OCI-M2 (cell line): ENCODE data around the gene GPR42.
"Not testable (repeated sequence)": the region's sequence is repeated elsewhere in the genome, so short reads cannot be mapped to it uniquely, and the experiment has no call there.

Source experiments
- DNase-seq: peaks from one replicate; lab custom pipeline; 2025; ENCODE audit not compliant: unreplicated experiment; lab: John Stamatoyannopoulos, UW

Gene GPR42

DNA sequence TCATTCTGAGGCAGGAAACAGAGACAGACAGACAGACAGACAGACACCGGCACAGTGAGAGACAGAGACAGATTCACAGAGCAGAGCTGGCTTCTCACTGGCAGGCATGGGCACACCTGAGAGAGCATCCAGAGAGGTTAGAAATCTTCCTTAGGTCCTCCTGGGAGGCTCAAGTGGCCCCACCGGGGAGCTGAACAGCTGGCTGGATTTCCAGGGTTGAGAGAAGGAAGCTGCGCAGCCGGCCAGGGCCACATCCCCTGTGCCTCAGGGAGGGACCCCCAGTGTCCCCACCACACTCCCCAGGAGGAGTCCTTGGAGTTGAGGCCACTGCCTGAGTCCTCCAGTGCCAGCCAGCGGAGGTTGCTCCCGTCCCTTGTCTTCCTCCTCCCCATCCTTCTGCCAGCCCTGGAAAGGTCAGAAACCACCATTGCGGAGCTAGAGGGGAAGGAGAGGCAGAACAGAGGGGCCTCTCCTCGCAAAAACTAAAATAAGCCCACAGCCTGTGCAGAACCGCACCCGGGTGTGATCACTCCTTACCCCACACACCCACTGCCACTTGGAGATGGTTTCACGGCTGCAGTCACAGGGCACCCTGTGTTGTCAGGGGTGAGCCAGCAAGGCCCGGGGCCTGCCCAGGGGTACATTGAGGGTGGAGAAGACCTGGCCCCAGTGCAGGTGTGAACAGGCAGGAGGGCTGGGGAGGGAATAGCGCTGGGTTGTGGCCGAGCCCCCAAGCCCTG is 8.4 kb upstream of the GPR42 start:
- no peak for DNase-seq

GRCh38 chr19:35363001-35363590 is 7.8 kb upstream of the GPR42 start:
- no peak for DNase-seq

DNA sequence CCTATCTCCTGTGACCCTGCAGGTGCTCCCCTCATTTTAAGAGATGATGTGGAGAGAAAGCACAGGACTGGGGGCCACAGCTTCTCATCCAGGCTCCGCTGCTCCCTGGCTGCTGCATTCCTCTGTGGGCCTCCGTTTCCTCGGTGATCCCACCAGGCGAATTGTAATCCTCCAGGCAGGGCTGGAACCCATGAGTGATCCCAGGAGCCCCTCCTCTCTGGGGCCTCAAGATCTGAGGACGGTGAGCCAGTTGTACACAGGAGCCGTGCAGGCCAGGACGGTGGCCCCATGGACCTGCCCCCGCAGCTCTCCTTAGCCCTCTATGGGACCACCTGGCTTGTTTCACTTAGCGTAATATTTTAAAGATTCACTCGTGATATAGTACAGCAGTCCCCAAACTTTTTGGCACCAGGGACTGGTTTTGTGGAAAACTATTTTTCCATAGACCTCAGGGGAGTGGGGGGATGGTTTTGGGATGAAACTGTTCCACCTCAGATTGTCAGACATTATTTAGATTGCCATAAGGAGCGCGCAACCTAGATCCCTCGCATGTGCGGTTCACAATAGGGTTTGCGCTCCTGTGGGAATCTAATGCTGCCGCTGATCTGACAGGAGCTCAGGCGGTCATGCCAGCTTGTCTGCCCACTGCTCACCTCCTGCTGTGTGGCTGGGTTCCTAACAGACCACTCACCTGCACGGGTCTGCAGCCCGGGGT is 7.0 kb upstream of the GPR42 start:
- no peak for DNase-seq

DNA sequence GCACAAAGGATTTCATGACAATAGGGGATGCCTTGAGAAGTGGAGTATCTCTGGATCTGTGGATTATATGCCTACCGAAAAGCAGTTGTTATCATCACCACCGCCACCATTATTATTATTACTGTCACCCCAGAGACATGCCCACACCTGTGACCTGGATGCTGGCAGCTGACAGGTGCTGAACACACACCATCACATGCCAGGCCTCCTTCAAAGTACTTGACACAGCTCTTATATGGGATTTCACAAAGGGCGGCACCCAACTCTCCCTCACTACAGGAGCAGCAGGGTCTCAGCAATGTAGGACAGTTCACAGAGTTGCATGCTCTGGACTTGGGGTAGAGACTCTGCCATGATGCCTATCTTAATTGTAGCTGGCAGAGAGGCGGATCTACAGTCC is 5.6 kb upstream of the GPR42 start:
- no peak for DNase-seq

DNA sequence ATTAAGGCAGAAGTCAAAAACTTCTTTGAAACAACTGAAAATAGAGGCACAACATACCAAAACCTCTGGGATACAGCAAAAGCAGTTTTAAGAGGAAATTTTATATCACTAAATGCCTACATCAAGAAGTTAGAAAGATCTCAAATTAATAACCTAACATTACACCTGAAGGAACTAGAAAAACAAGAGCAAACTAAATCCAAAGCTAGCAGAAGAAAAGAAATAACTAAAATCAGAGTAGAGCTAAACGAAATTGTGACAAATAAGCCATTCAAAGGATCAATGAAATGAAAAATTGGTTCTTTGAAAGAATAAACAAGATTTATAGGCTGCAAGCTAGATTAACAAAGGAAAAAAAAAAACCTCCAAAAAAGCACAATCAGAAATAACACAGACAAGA is 2.5 kb upstream of the GPR42 start:
- no peak for DNase-seq

- DNase-seq, result no peak
Measured at GRCh38 chr19:35369522-35369921, 1.3 kb upstream of the GPR42 start.

- no peak for DNase-seq
Measured at GRCh38 chr19:35373492-35373891, 2.6 kb downstream of the GPR42 start.

GRCh38 chr19:35374031-35374430 is 3.2 kb downstream of the GPR42 start:
- not testable (repeated sequence) for DNase-seq

- no peak for DNase-seq
Measured at GRCh38 chr19:35375505-35376307, 4.8 kb downstream of the GPR42 start.

GRCh38 chr19:35377656-35378055 is 6.8 kb downstream of the GPR42 start:
- DNase-seq, result no peak

GRCh38 chr19:35378356-35378755 is 7.5 kb downstream of the GPR42 start:
- no peak for DNase-seq

GRCh38 chr19:35379545-35379944 is 8.7 kb downstream of the GPR42 start:
- DNase-seq, result not testable (repeated sequence)

GRCh38 chr19:35379992-35380391 is 9.1 kb downstream of the GPR42 start:
- DNase-seq, result no peak

DNA sequence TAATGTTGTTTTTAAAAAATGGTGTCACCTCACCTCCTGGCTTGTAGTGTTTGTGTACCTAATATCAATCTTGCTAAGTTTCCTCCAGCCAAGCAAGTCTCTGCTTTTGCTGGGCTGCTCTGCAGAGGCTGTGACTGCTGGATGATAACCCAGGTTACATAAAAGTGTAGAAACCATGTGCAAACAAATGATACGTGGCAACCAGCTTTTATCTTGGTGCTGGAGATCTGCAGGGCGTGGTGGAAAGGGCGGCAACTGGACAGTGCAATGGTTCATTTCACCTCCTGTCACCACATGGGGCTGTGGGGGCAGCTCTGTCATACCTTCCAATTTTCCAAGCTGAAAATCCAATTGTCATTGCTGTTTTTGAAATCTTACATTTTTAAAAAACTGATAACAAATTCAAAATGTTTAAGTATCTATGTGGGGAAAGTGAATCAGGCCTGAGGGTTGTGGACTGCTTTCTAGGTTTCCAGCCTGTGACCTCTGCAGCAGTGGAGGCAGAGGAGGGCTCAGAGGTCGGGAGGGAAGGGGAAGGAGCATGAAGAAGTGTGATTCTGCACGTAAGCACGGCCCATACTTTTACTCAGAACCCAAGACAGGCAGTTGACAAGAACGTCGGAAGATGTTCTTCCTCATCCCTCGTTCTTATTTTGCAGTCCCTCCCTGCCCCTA is 9.7 kb downstream of the GPR42 start:
- DNase-seq, result peak; percentile 39

- DNase-seq, result no peak
Measured at GRCh38 chr19:35381318-35381717, 10.4 kb downstream of the GPR42 start.

DNA sequence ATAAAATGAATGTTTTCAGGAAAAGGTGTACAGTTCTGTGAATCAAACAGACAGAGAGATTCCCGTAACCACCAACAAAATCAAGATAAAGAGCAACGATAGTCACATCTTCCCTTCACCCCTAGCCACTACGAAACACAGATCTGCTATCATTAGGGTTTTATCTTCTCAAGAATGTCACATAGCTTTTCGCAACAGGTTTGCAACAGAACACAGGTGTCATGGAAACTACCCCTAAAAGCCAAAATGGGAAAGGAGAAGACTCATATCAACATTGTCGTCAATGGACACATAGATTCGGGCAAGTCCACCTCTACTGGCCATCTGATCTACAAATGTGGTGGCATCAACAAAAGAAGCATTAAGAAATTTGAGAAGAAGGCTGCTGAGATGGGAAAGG is 11.1 kb downstream of the GPR42 start:
- no peak for DNase-seq

DNA sequence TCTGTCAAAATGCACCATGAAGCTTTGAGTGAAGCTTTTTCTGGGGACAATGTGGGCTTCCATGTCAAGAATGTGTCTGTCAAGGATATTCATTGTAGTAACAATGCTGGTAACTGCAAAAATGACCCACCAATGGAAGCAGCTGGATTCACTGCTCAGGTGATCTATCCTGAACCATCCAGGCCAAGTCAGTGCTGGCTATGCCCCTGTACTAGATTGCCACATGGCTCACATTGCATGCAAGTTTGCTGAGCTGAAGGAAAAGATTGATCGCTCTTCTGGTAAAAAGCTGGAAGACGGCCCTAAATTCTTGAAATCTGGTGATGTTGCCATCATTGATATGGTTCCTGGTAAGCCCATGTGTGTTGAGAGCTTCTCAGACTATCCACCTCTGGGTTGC is 12.7 kb downstream of the GPR42 start:
- DNase-seq, result no peak

DNA sequence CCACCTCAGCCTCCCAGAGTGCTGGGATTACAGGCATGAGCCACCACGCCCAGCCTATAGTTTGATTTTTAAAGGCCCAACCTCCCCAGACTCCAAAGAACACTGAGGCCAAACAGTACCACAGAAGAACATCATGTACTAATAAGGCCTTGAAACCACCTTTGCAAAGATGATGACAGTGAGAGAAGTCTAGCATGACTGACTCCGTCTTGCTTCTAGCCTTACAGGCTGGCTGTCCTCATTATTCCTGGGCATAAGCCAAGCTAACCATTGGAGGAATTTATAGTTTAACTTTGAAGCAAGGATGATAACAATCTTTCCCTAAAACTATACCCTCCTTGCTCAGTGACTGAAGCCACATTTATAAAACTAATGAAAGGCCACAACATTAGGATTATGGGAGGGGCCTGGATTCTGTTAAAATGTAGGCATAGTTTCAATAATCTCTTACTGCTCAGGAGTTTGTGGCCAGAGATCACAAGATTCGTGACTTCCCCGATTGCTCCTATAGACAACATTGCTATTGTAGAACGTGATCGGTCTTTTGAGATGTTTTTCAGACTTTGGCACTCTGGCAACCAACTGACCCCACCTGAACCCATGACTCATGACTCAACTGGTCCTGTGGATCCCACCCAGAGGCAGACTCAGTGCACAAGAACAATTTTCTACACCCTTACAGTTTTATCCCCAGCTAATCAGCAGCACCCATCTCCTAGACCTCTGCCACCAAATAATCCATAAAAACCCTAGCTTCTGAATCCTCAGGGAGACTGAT is 17.6 kb downstream of the GPR42 start:
- no peak for DNase-seq

- no peak for DNase-seq
Measured at GRCh38 chr19:35389192-35389861, 18.5 kb downstream of the GPR42 start.
